Vagina (tissue), 2 donors: ENCODE results near the gene STRA6.

Experiments used
- CTCF ChIP-seq, 3 experiments: fragments of 450-650 bp in 2 of 3; fragments of 200-600 bp in 1 of 3; sonication (generic) in 1 of 3; IDR thresholded peaks; one replicate each; pipeline ENCODE4 v1.5.1; 2017 to 2019; ENCODE audit warnings: antibody characterized with exemption in 3 of 3, mild to moderate bottlenecking in 2 of 3, moderate library complexity in 2 of 3
- POLR2A ChIP-seq, 2 donors: fragments of 450-650 bp; IDR thresholded peaks; one replicate each; pipeline ENCODE4 v1.6.1; 2017; ENCODE audit warnings: antibody characterized with exemption in 2 of 2, mild to moderate bottlenecking in 2 of 2, moderate library complexity in 2 of 2
- POLR2AphosphoS5 ChIP-seq, 2 donors: sonication (generic); formaldehyde crosslinking; IDR thresholded peaks; one replicate each; pipeline ENCODE4 v1.9.0; 2017; ENCODE audit warnings: antibody characterized with exemption in 2 of 2, mild to moderate bottlenecking in 2 of 2, low read depth in 1 of 2; ENCODE audit not compliant: insufficient read depth in 1 of 2

- no peak for TF ChIP-seq CTCF (IDR thresholded peaks at IDR 0.05)
- TF ChIP-seq POLR2A (IDR thresholded peaks at IDR 0.05) = no peak
- TF ChIP-seq POLR2AphosphoS5 (IDR thresholded peaks at IDR 0.05; ENCODE audit: insufficient read depth in 1 of 2, low read depth in 1 of 2) = no peak
Observed at GRCh38 chr15:74217907-74218885, 15.6 kb upstream of the STRA6 start.
